Measurements from ENCODE around the gene KCNK4.

DNA sequence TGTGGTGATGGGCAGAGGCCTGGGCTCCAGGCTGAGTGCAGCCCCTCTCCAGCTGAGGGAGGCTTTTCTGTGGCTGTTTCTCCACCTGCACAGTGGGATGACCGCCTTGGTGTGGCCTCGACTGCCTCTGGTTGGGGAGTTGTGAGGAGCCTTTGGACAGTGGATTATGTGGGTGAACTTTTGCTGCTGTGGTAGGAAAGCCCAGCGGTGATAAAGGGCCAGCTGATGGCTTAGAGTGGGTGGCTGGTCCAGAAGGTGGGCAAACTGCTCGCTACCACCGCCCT is 12.9 kb downstream of the KCNK4 start:
- TF ChIP-seq EZH2 (IDR thresholded peaks at IDR 0.05; ENCODE audit: insufficient read depth, poor library complexity, severe bottlenecking) = no peak
- no peak for TF ChIP-seq EZH2phosphoT487 (IDR thresholded peaks at IDR 0.05; ENCODE audit: insufficient read depth, low read depth)
